ENCODE data around the gene PIK3C2A.
"Not testable (repeated sequence)": the region's sequence is repeated elsewhere in the genome, so short reads cannot be mapped to it uniquely, and the experiment has no call there.

PIK3C2A gene

DNA sequence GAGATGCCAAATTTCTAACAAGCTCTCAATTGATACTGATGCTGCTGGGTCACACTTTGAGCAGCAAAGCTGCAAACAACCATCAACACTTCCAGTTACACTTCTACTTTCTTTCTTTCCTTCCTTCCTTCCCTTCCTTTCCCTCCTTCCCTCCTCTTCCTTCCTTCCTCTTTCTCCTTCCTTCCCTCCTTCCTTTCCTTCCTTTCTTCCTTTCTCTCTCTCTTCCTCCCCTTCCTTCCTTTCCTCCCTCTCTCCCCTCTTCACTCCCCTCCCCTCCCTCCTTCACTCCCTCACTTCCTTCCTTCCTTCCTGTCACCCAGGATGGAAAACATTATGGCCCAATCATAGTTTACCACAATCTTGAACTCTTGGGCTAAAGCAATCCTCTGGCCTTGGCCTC, 33.0 kb upstream of the PIK3C2A start:
- CTCF ChIA-PET = interaction anchor here (1.1 kb wide), 1 partner anchor 11 kb away, joined by 4 read pairs; no protein-coding TSS in a partner anchor
- no peak for DNase-seq (ENCODE audit: extremely low spot score)
- POLR2A ChIA-PET = no interaction called here
- TF ChIP-seq SUZ12 (IDR thresholded peaks at IDR 0.05) (no peak), ELF4 (IDR thresholded peaks at IDR 0.05) (no peak), LEF1 (IDR thresholded peaks at IDR 0.05; ENCODE audit: borderline replicate concordance) (no peak), HDGF (IDR thresholded peaks at IDR 0.05; ENCODE audit: borderline replicate concordance) (no peak), NFRKB (IDR thresholded peaks at IDR 0.05) (no peak)

GRCh38 chr11:17239927-17240326, 32.1 kb upstream of the PIK3C2A start:
- POLR2A ChIA-PET; DNase-seq (ENCODE audit: extremely low spot score); CTCF ChIA-PET: not testable (repeated sequence)

DNA sequence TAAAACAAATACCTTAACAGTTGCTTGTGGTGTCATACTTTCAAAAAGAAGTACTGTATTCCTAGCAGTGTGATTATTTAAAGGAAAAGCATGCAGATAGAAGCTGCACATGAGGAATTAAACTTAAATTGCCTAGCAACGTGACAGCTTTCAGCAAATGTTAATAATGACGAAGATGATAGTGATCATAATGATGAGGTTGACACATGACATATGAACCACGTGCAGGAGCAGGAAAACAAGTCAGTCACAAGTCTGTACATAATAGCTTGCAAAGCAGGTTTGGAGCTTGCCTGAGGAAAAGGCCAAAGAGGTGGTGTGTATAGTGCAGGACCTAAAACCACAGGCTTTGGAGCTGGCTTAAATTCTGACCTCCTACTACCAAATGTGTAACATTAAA, 30.6 kb upstream of the PIK3C2A start:
- POLR2A ChIA-PET = no interaction called here
- DNase-seq (ENCODE audit: extremely low spot score) = no peak
- CTCF ChIA-PET = no interaction called here
- TF ChIP-seq ARNT (IDR thresholded peaks at IDR 0.05) (no peak), NFRKB (IDR thresholded peaks at IDR 0.05) (no peak), SP1 (IDR thresholded peaks at IDR 0.05) (no peak), FOXK2 (IDR thresholded peaks at IDR 0.05) (no peak), SUZ12 (IDR thresholded peaks at IDR 0.05) (no peak), HDGF (IDR thresholded peaks at IDR 0.05; ENCODE audit: borderline replicate concordance) (no peak), BHLHE40 (IDR thresholded peaks at IDR 0.05; ENCODE audit: borderline replicate concordance) (no peak), FOXM1 (IDR thresholded peaks at IDR 0.05; ENCODE audit: borderline replicate concordance) (no peak), ZNF384 (IDR thresholded peaks at IDR 0.05) (no peak), TARDBP (IDR thresholded peaks at IDR 0.05) (no peak)

DNA sequence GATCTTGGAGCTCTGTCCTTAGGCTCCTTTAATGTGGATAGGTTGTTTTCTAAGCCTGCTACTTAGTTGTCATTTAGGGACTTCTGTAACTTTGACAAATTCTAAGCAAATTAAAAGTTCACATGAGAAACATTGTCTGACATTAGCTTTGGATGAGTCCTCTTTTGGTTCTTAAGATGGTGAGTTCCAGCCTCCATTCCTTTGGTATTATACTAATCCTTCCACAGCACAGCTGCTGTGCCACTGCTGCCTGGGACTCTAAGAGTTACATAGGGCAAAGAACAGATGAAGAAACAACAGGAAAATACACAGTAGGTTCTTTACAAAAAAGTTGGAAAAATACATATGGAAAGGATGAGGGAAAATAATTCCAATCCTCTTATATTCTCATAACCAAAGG, 25.3 kb upstream of the PIK3C2A start:
- DNase-seq (ENCODE audit: extremely low spot score) = no peak
- POLR2A ChIA-PET = no interaction called here
- CTCF ChIA-PET = interaction anchor here (0.9 kb wide), 1 partner anchor 295 kb away, joined by 3 read pairs; no protein-coding TSS in a partner anchor
- TF ChIP-seq LEF1 (IDR thresholded peaks at IDR 0.05; ENCODE audit: borderline replicate concordance) (no peak), FOXA1 (IDR thresholded peaks at IDR 0.05) (no peak), SUZ12 (IDR thresholded peaks at IDR 0.05) (no peak), SP1 (IDR thresholded peaks at IDR 0.05) (no peak), BHLHE40 (IDR thresholded peaks at IDR 0.05; ENCODE audit: borderline replicate concordance) (no peak), FOXM1 (IDR thresholded peaks at IDR 0.05; ENCODE audit: borderline replicate concordance) (no peak), ZNF384 (IDR thresholded peaks at IDR 0.05) (no peak), NFRKB (IDR thresholded peaks at IDR 0.05) (no peak), FOXK2 (IDR thresholded peaks at IDR 0.05) (no peak), ELF4 (IDR thresholded peaks at IDR 0.05) (no peak), ARNT (IDR thresholded peaks at IDR 0.05) (no peak), HDGF (IDR thresholded peaks at IDR 0.05; ENCODE audit: borderline replicate concordance) (no peak)

DNA sequence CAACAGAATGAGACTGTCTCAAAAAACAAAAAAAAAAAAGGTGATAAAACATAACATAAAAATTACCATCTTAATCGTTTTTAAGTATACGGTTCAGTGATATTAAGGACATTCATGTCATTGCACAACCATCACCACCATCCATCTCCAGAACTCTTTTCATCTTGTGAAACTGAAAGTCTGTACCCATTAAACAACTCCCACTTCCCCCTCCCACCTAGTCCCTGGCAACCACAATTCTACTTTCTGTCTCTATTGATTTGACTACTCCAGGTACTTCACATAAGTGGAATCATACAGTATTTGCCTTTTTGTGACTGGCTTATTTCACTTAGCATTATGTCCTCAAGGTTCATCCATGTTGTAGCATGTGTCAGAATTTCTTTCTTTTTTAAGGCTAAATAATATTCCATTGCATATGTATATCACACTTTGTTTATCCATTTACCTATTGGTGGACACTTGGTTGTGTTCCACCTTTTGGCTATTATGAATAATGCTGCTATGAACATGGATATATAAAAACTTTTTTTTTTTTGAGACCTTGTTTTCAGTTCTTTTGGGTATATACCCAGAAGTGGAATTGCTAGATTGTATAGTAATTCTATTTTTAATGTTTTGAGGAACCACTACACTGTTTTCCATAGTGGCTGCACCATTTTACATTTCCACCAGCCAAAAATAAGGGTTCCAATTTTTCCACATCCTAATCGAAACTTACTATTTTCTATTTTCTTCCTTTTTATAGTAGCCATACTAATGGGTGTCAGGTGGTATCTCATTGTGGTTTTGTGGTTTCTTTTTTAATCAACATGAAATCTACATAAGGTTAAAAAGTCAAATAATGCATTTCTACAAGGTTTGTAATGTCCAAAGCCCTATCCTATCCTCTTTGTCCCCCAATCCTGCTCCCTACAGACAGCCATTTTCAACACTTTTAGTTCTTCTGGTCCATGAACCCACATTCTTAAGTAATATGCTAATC, 23.4 kb upstream of the PIK3C2A start:
- POLR2A ChIA-PET = no interaction called here
- no peak for DNase-seq (ENCODE audit: extremely low spot score)
- CTCF ChIA-PET = interaction anchor here (0.7 to 1.3 kb wide), 4 partner anchors 10 to 138 kb away, joined by 3 to 5 read pairs (median 4); no protein-coding TSS in a partner anchor
- no peak for TF ChIP-seq HDGF (IDR thresholded peaks at IDR 0.05; ENCODE audit: borderline replicate concordance)
- TF ChIP-seq SP1 (IDR thresholded peaks at IDR 0.05) = no peak
- no peak for TF ChIP-seq BHLHE40 (IDR thresholded peaks at IDR 0.05; ENCODE audit: borderline replicate concordance)
- TF ChIP-seq FOXK2 (IDR thresholded peaks at IDR 0.05) = no peak
- no peak for TF ChIP-seq ARNT (IDR thresholded peaks at IDR 0.05)
- no peak for TF ChIP-seq SUZ12 (IDR thresholded peaks at IDR 0.05)
- TF ChIP-seq LEF1 (IDR thresholded peaks at IDR 0.05; ENCODE audit: borderline replicate concordance) = no peak
- TF ChIP-seq L3MBTL2 (conservative IDR thresholded peaks at IDR 0.05) = no peak
- TF ChIP-seq FOXM1 (IDR thresholded peaks at IDR 0.05; ENCODE audit: borderline replicate concordance) = no peak

- ChIA-PET CTCF (interaction anchor here (0.5 to 1.3 kb wide), 5 partner anchors 12 to 292 kb away, joined by 3 to 6 read pairs (median 4); no protein-coding TSS in a partner anchor), POLR2A (no interaction called here)
- TF ChIP-seq CTBP1 (IDR thresholded peaks at IDR 0.05; ENCODE audit: borderline replicate concordance) = no peak
- TF ChIP-seq PKNOX1 (IDR thresholded peaks at IDR 0.05) = no peak
- TF ChIP-seq LEF1 (IDR thresholded peaks at IDR 0.05; ENCODE audit: borderline replicate concordance) = no peak
- TF ChIP-seq FOXM1 (IDR thresholded peaks at IDR 0.05; ENCODE audit: borderline replicate concordance) = no peak
- TF ChIP-seq SUZ12 (IDR thresholded peaks at IDR 0.05) = no peak
- TF ChIP-seq TARDBP (IDR thresholded peaks at IDR 0.05) = no peak
- TF ChIP-seq HDGF (IDR thresholded peaks at IDR 0.05; ENCODE audit: borderline replicate concordance) = no peak
- no peak for TF ChIP-seq ZNF384 (IDR thresholded peaks at IDR 0.05)
- no peak for TF ChIP-seq ELF4 (IDR thresholded peaks at IDR 0.05)
- TF ChIP-seq L3MBTL2 (conservative IDR thresholded peaks at IDR 0.05) = no peak
- TF ChIP-seq FOXK2 (IDR thresholded peaks at IDR 0.05) = no peak
- no peak for TF ChIP-seq FOXA1 (IDR thresholded peaks at IDR 0.05)
- no peak for TF ChIP-seq NFRKB (IDR thresholded peaks at IDR 0.05)
- DNase-seq (ENCODE audit: extremely low spot score) = no peak
Measured at GRCh38 chr11:17229481-17230152, 21.8 kb upstream of the PIK3C2A start.

GRCh38 chr11:17228186-17228925, 20.6 kb upstream of the PIK3C2A start:
- POLR2A ChIA-PET; DNase-seq (ENCODE audit: extremely low spot score); CTCF ChIA-PET: not testable (repeated sequence)

Data from HEK293T (cell line).